H1 (cell line): ENCODE data around the gene ZBTB7A. TPM values are rescaled to one million over a fixed set of nuclear protein-coding genes. Genes with fewer than 3 reads are reported as not detected.

Source experiments
- BRCA1 ChIP-seq: IDR thresholded peaks from 2 replicates; pipeline ENCODE4 v1.6.1; 2012; ENCODE audit warnings: low read depth, low read length, improper control_type of control experiment
- GTF2F1 ChIP-seq: IDR thresholded peaks from 2 replicates; pipeline ENCODE4 v1.6.1; 2012; ENCODE audit warnings: low read depth, low read length, improper control_type of control experiment, borderline replicate concordance
- SAP30 ChIP-seq: fragments of 300-600 bp; sonication (generic); IDR thresholded peaks from 2 replicates; pipeline ENCODE4 v1.7.1; 2012; ENCODE audit warnings: low read length, moderate library complexity, mild to moderate bottlenecking, inconsistent platforms; ENCODE audit not compliant: insufficient read depth, insufficient replicate concordance
- YY1 ChIP-seq: IDR thresholded peaks from 2 replicates; pipeline ENCODE4 v1.6.1; 2011; ENCODE audit warnings: low read depth, mild to moderate bottlenecking, low read length
- polyA plus RNA-seq, 7 experiments: library from polyadenylated mRNA; depleted of rRNA in 3 of 7; stranded (reverse) in 5 of 7; unstranded in 2 of 7; fragments of >200 nt in 5 of 7; fragments of 200-250 nt in 2 of 7; gene quantifications; 1 replicate in 5 of 7; 2 replicates in 1 of 7; 4 replicates in 1 of 7; pipeline versions ENCODE4 v1.2.1 to v1.2.3, GENCODE V29; 2011 to 2013; ENCODE audit warnings: missing spikeins in 2 of 7, mixed read lengths in 2 of 7
- total RNA-seq: library from RNA; stranded (reverse); fragmentation: NEBNext Ultra II Directional; extraction: Animal tissue kit (Norgen Biotek cat#: 25700); gene quantifications from 2 replicates; pipeline ENCODE4 v1.2.1, GENCODE V29; 2021
- TF ChIP-seq, protein P1 (sequence below): fragments of 300-600 bp; sonication (generic); IDR thresholded peaks from 2 replicates; pipeline ENCODE4 v1.7.1; 2012; ENCODE audit warnings: low read length, moderate library complexity, mild to moderate bottlenecking, inconsistent platforms; ENCODE audit not compliant: insufficient replicate concordance

Gene ZBTB7A
- total and polyA plus RNA-seq, 2 of the 8 experiments (the other 6 are each of a cell fraction or from before 2014, with no cell fraction given), result 5.6 to 17.8 TPM

- TF ChIP-seq, protein P1, sequence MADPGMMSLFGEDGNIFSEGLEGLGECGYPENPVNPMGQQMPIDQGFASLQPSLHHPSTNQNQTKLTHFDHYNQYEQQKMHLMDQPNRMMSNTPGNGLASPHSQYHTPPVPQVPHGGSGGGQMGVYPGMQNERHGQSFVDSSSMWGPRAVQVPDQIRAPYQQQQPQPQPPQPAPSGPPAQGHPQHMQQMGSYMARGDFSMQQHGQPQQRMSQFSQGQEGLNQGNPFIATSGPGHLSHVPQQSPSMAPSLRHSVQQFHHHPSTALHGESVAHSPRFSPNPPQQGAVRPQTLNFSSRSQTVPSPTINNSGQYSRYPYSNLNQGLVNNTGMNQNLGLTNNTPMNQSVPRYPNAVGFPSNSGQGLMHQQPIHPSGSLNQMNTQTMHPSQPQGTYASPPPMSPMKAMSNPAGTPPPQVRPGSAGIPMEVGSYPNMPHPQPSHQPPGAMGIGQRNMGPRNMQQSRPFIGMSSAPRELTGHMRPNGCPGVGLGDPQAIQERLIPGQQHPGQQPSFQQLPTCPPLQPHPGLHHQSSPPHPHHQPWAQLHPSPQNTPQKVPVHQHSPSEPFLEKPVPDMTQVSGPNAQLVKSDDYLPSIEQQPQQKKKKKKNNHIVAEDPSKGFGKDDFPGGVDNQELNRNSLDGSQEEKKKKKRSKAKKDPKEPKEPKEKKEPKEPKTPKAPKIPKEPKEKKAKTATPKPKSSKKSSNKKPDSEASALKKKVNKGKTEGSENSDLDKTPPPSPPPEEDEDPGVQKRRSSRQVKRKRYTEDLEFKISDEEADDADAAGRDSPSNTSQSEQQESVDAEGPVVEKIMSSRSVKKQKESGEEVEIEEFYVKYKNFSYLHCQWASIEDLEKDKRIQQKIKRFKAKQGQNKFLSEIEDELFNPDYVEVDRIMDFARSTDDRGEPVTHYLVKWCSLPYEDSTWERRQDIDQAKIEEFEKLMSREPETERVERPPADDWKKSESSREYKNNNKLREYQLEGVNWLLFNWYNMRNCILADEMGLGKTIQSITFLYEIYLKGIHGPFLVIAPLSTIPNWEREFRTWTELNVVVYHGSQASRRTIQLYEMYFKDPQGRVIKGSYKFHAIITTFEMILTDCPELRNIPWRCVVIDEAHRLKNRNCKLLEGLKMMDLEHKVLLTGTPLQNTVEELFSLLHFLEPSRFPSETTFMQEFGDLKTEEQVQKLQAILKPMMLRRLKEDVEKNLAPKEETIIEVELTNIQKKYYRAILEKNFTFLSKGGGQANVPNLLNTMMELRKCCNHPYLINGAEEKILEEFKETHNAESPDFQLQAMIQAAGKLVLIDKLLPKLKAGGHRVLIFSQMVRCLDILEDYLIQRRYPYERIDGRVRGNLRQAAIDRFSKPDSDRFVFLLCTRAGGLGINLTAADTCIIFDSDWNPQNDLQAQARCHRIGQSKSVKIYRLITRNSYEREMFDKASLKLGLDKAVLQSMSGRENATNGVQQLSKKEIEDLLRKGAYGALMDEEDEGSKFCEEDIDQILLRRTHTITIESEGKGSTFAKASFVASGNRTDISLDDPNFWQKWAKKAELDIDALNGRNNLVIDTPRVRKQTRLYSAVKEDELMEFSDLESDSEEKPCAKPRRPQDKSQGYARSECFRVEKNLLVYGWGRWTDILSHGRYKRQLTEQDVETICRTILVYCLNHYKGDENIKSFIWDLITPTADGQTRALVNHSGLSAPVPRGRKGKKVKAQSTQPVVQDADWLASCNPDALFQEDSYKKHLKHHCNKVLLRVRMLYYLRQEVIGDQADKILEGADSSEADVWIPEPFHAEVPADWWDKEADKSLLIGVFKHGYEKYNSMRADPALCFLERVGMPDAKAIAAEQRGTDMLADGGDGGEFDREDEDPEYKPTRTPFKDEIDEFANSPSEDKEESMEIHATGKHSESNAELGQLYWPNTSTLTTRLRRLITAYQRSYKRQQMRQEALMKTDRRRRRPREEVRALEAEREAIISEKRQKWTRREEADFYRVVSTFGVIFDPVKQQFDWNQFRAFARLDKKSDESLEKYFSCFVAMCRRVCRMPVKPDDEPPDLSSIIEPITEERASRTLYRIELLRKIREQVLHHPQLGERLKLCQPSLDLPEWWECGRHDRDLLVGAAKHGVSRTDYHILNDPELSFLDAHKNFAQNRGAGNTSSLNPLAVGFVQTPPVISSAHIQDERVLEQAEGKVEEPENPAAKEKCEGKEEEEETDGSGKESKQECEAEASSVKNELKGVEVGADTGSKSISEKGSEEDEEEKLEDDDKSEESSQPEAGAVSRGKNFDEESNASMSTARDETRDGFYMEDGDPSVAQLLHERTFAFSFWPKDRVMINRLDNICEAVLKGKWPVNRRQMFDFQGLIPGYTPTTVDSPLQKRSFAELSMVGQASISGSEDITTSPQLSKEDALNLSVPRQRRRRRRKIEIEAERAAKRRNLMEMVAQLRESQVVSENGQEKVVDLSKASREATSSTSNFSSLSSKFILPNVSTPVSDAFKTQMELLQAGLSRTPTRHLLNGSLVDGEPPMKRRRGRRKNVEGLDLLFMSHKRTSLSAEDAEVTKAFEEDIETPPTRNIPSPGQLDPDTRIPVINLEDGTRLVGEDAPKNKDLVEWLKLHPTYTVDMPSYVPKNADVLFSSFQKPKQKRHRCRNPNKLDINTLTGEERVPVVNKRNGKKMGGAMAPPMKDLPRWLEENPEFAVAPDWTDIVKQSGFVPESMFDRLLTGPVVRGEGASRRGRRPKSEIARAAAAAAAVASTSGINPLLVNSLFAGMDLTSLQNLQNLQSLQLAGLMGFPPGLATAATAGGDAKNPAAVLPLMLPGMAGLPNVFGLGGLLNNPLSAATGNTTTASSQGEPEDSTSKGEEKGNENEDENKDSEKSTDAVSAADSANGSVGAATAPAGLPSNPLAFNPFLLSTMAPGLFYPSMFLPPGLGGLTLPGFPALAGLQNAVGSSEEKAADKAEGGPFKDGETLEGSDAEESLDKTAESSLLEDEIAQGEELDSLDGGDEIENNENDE, result no peak
- TF ChIP-seq YY1 (no peak), SAP30 (no peak), BRCA1 (no peak), GTF2F1 (no peak)
Observed at GRCh38 chr19:4088975-4089374, 22.3 kb upstream of the ZBTB7A start (continued).
